ENCODE measurements around the gene DLG4.
"Not testable (repeated sequence)": the region's sequence is repeated elsewhere in the genome, so short reads cannot be mapped to it uniquely, and the experiment has no call there.

Gene DLG4

GRCh38 chr17:7184647-7185046, 35.0 kb downstream of the DLG4 start:
- no peaks in the 10 kb centered on the region for H3K4me1 ChIP-seq (ENCODE audit: control insufficient read depth in 2 of 2, insufficient read depth in 1 of 2, low read depth in 1 of 2, low read length in 2 of 2)
- no peak overlapping the region for H3K18ac ChIP-seq (ENCODE audit: low read length)
- H3K4me2 ChIP-seq (ENCODE audit: insufficient read depth, low read length, poor library complexity, severe bottlenecking) = no peak overlapping the region
- H2BK12ac ChIP-seq (ENCODE audit: low read length) = no peak overlapping the region
- no CpG with 5 or more reads among the region's 6 CpGs for WGBS, 2 donors (ENCODE audit: extremely low coverage in 2 of 2, insufficient read length in 2 of 2, insufficient replicate concordance in 1 of 2)
- H2BK15ac ChIP-seq (ENCODE audit: low read length) = no peak overlapping the region
- no peak overlapping the region for H3K27ac ChIP-seq (replicated peaks; ENCODE audit: low read length)
- H2AFZ ChIP-seq (ENCODE audit: low read length) = no peak overlapping the region
- H3K4ac ChIP-seq (ENCODE audit: low read length) = no peak overlapping the region
- no peak overlapping the region for H3K23ac ChIP-seq (ENCODE audit: low read depth, low read length, poor library complexity)
- no peaks in the 10 kb centered on the region for H3K9me3 ChIP-seq (replicated peaks in 1 of 2; ENCODE audit: control insufficient read depth in 2 of 2, insufficient read depth in 1 of 2, low read depth in 1 of 2, low read length in 2 of 2)
- no peak overlapping the region for H4K8ac ChIP-seq (ENCODE audit: low read depth, low read length)
- no peak overlapping the region for H4K91ac ChIP-seq (ENCODE audit: low read depth, low read length, poor library complexity)
- H3K27me3 ChIP-seq (ENCODE audit: control insufficient read depth in 3 of 3, insufficient read depth in 3 of 3, low read depth in 1 of 3, low read length in 3 of 3) = no peaks in the 10 kb centered on the region
- H3K14ac ChIP-seq (ENCODE audit: low read length) = no peak overlapping the region
- no peak overlapping the region for H3K9ac ChIP-seq (ENCODE audit: low read depth, low read length, poor library complexity)
- no peak overlapping the region for H2BK120ac ChIP-seq (ENCODE audit: low read depth, low read length)
- no peak overlapping the region for H2BK5ac ChIP-seq (ENCODE audit: low read length)
- H2AK5ac ChIP-seq (ENCODE audit: low read depth, low read length) = no peak overlapping the region
- peaks cover 5 to 23% of the 10 kb centered on the region in 2 donors for H3K36me3 ChIP-seq (replicated peaks in 1 of 2; ENCODE audit: control insufficient read depth in 2 of 2, insufficient read depth in 2 of 2, low read length in 2 of 2)
- H3K4me3 ChIP-seq (ENCODE audit: low read length in 2 of 2) = no peak overlapping the region
- no peak for DNase-seq (ENCODE audit: low spot score)
- no peaks in the 10 kb centered on the region for H3K79me1 ChIP-seq (ENCODE audit: low read depth, low read length)

- WGBS, 2 donors (ENCODE audit: extremely low coverage in 2 of 2, insufficient read length in 2 of 2, insufficient replicate concordance in 1 of 2) = no CpG with 5 or more reads among the region's 14 CpGs
- Histone ChIP-seq H3K9me3 (replicated peaks in 1 of 2; ENCODE audit: control insufficient read depth in 2 of 2, insufficient read depth in 1 of 2, low read depth in 1 of 2, low read length in 2 of 2) (no peaks in the 10 kb centered on the region), H3K14ac (ENCODE audit: low read length) (no peak overlapping the region), H2AK5ac (ENCODE audit: low read depth, low read length) (no peak overlapping the region), H4K91ac (ENCODE audit: low read depth, low read length, poor library complexity) (no peak overlapping the region), H2BK5ac (ENCODE audit: low read length) (no peak overlapping the region), H2BK12ac (ENCODE audit: low read length) (no peak overlapping the region), H3K9ac (ENCODE audit: low read depth, low read length, poor library complexity) (no peak overlapping the region), H2BK15ac (ENCODE audit: low read length) (no peak overlapping the region), H3K4me3 (ENCODE audit: low read length in 2 of 2) (no peak overlapping the region), H2BK120ac (ENCODE audit: low read depth, low read length) (no peak overlapping the region), H3K27ac (replicated peaks; ENCODE audit: low read length) (no peak overlapping the region), H4K8ac (ENCODE audit: low read depth, low read length) (no peak overlapping the region), H3K79me1 (ENCODE audit: low read depth, low read length) (no peaks in the 10 kb centered on the region), H3K36me3 (replicated peaks in 1 of 2; ENCODE audit: control insufficient read depth in 2 of 2, insufficient read depth in 2 of 2, low read length in 2 of 2) (peaks cover 3 to 19% of the 10 kb centered on the region in 2 donors), H3K4me1 (ENCODE audit: control insufficient read depth in 2 of 2, insufficient read depth in 1 of 2, low read depth in 1 of 2, low read length in 2 of 2) (peaks cover 0 to under 1% of the 10 kb centered on the region in 2 donors), H3K27me3 (ENCODE audit: control insufficient read depth in 3 of 3, insufficient read depth in 3 of 3, low read depth in 1 of 3, low read length in 3 of 3) (no peaks in the 10 kb centered on the region), H3K4me2 (ENCODE audit: insufficient read depth, low read length, poor library complexity, severe bottlenecking) (no peak overlapping the region), H3K23ac (ENCODE audit: low read depth, low read length, poor library complexity) (no peak overlapping the region), H2AFZ (ENCODE audit: low read length) (no peak overlapping the region), H3K4ac (ENCODE audit: low read length) (no peak overlapping the region), H3K18ac (ENCODE audit: low read length) (no peak overlapping the region)
- no peak for DNase-seq (ENCODE audit: low spot score)
These were observed 35.5 kb downstream of the DLG4 start for GRCh38 chr17:7184091-7184488.

- H2BK5ac ChIP-seq (ENCODE audit: low read length) = no peak overlapping the region
- no peak overlapping the region for H2BK12ac ChIP-seq (ENCODE audit: low read length)
- H3K4ac ChIP-seq (ENCODE audit: low read length) = no peak overlapping the region
- no peaks in the 10 kb centered on the region for H3K9me3 ChIP-seq (replicated peaks in 1 of 2; ENCODE audit: control insufficient read depth in 2 of 2, insufficient read depth in 1 of 2, low read depth in 1 of 2, low read length in 2 of 2)
- no peak overlapping the region for H3K23ac ChIP-seq (ENCODE audit: low read depth, low read length, poor library complexity)
- peaks cover 3 to 15% of the 10 kb centered on the region in 2 donors for H3K36me3 ChIP-seq (replicated peaks in 1 of 2; ENCODE audit: control insufficient read depth in 2 of 2, insufficient read depth in 2 of 2, low read length in 2 of 2)
- H3K18ac ChIP-seq (ENCODE audit: low read length) = no peak overlapping the region
- H3K4me2 ChIP-seq (ENCODE audit: insufficient read depth, low read length, poor library complexity, severe bottlenecking) = no peak overlapping the region
- no peak overlapping the region for H4K8ac ChIP-seq (ENCODE audit: low read depth, low read length)
- H3K27ac ChIP-seq (replicated peaks; ENCODE audit: low read length) = no peak overlapping the region
- peaks cover 0 to 2% of the 10 kb centered on the region in 2 donors for H3K4me1 ChIP-seq (ENCODE audit: control insufficient read depth in 2 of 2, insufficient read depth in 1 of 2, low read depth in 1 of 2, low read length in 2 of 2)
- no peak overlapping the region for H4K91ac ChIP-seq (ENCODE audit: low read depth, low read length, poor library complexity)
- WGBS, 2 donors (ENCODE audit: extremely low coverage in 2 of 2, insufficient read length in 2 of 2, insufficient replicate concordance in 1 of 2) = no CpG with 5 or more reads among the region's 7 CpGs
- no peak for DNase-seq (ENCODE audit: low spot score)
- no peak overlapping the region for H3K4me3 ChIP-seq (ENCODE audit: low read length in 2 of 2)
- H2AK5ac ChIP-seq (ENCODE audit: low read depth, low read length) = no peak overlapping the region
- H3K14ac ChIP-seq (ENCODE audit: low read length) = no peak overlapping the region
- no peak overlapping the region for H2BK120ac ChIP-seq (ENCODE audit: low read depth, low read length)
- no peak overlapping the region for H2BK15ac ChIP-seq (ENCODE audit: low read length)
- no peaks in the 10 kb centered on the region for H3K79me1 ChIP-seq (ENCODE audit: low read depth, low read length)
- no peak overlapping the region for H2AFZ ChIP-seq (ENCODE audit: low read length)
- H3K9ac ChIP-seq (ENCODE audit: low read depth, low read length, poor library complexity) = no peak overlapping the region
- H3K27me3 ChIP-seq (ENCODE audit: control insufficient read depth in 3 of 3, insufficient read depth in 3 of 3, low read depth in 1 of 3, low read length in 3 of 3) = no peaks in the 10 kb centered on the region
These were observed 36.1 kb downstream of the DLG4 start for GRCh38 chr17:7183433-7184090.

- not testable (repeated sequence) for H3K14ac ChIP-seq (ENCODE audit: low read length); H3K4me2 ChIP-seq (ENCODE audit: insufficient read depth, low read length, poor library complexity, severe bottlenecking); H3K18ac ChIP-seq (ENCODE audit: low read length); H2BK120ac ChIP-seq (ENCODE audit: low read depth, low read length); H3K36me3 ChIP-seq (replicated peaks in 1 of 2; ENCODE audit: control insufficient read depth in 2 of 2, insufficient read depth in 2 of 2, low read length in 2 of 2); H3K9ac ChIP-seq (ENCODE audit: low read depth, low read length, poor library complexity); H2BK5ac ChIP-seq (ENCODE audit: low read length); H3K4ac ChIP-seq (ENCODE audit: low read length); H3K9me3 ChIP-seq (replicated peaks in 1 of 2; ENCODE audit: control insufficient read depth in 2 of 2, insufficient read depth in 1 of 2, low read depth in 1 of 2, low read length in 2 of 2); H2AK5ac ChIP-seq (ENCODE audit: low read depth, low read length); H3K27ac ChIP-seq (replicated peaks; ENCODE audit: low read length); H4K91ac ChIP-seq (ENCODE audit: low read depth, low read length, poor library complexity); H2AFZ ChIP-seq (ENCODE audit: low read length); H3K4me3 ChIP-seq (ENCODE audit: low read length in 2 of 2); DNase-seq (ENCODE audit: low spot score); H2BK15ac ChIP-seq (ENCODE audit: low read length); H2BK12ac ChIP-seq (ENCODE audit: low read length); H3K27me3 ChIP-seq (ENCODE audit: control insufficient read depth in 3 of 3, insufficient read depth in 3 of 3, low read depth in 1 of 3, low read length in 3 of 3); H3K79me1 ChIP-seq (ENCODE audit: low read depth, low read length); H3K23ac ChIP-seq (ENCODE audit: low read depth, low read length, poor library complexity); H4K8ac ChIP-seq (ENCODE audit: low read depth, low read length)
- H3K4me1 ChIP-seq (ENCODE audit: control insufficient read depth in 2 of 2, insufficient read depth in 1 of 2, low read depth in 1 of 2, low read length in 2 of 2) = peaks cover 5 to 10% of the 10 kb centered on the region in 2 donors
- WGBS, 2 donors (ENCODE audit: extremely low coverage in 2 of 2, insufficient read length in 2 of 2, insufficient replicate concordance in 1 of 2) = no CpG with 5 or more reads among the region's 2 CpGs
These were observed 37.5 kb downstream of the DLG4 start for GRCh38 chr17:7182101-7182500.
